Cardiac muscle cell (in vitro differentiated cells and primary cell): ENCODE results near the gene CCDC120. TPM values are rescaled to one million over a fixed set of nuclear protein-coding genes. Genes with fewer than 3 reads are reported as not detected.

Experiments used
- DNase-seq, 2 donors: peaks; one replicate each; pipeline versions ENCODE4 v3.0.0 to v3.0.0-alpha.2; 2010 to 2017; ENCODE audit warnings: low read depth in 1 of 2, low spot score in 1 of 2
- H3K27ac ChIP-seq: fragments of 200-600 bp; sonication (generic); 2 replicates; pipeline ENCODE4 v1.5.1; 2016
- H3K27me3 ChIP-seq: fragments of 200-600 bp; sonication (generic); 2 replicates; pipeline ENCODE4 v1.6.0; 2016; ENCODE audit warnings: control low read depth
- H3K36me3 ChIP-seq: fragments of 200-600 bp; sonication (generic); 2 replicates; pipeline ENCODE4 v1.5.1; 2016; ENCODE audit warnings: control low read depth
- H3K4me1 ChIP-seq: fragments of 200-600 bp; sonication (generic); 2 replicates; pipeline ENCODE4 v1.8.1; 2017; ENCODE audit warnings: low read depth, mild to moderate bottlenecking, mixed run types
- H3K4me3 ChIP-seq: fragments of 200-600 bp; sonication (generic); 2 replicates; pipeline ENCODE4 v1.5.1; 2016; ENCODE audit warnings: mild to moderate bottlenecking
- H3K9me3 ChIP-seq: fragments of 200-600 bp; sonication (generic); 2 replicates; pipeline ENCODE4 v1.5.1; 2017; ENCODE audit warnings: low read depth, mild to moderate bottlenecking, control low read depth
- CTCF ChIP-seq: IDR thresholded peaks from 2 replicates; pipeline ENCODE4 v1.5.1; 2012; ENCODE audit warnings: low read depth, mild to moderate bottlenecking, low read length
- polyA plus RNA-seq: library from polyadenylated mRNA; unstranded; fragments of >200 nt; fragmentation: Nextera tagmentation; extraction: Ambion mirVana; gene quantifications from 2 replicates; pipeline ENCODE4 v1.2.1, GENCODE V29; 2016
- total RNA-seq: library from RNA; depleted of rRNA; stranded (reverse); fragments of >200 nt; gene quantifications from 2 replicates; pipeline ENCODE4 v1.2.3, GENCODE V29; 2016

Gene CCDC120
- total and polyA plus RNA-seq, 2 experiments from 2014 or later: 5.4 to 7.8 TPM

- no peaks in the 10 kb centered on the region for H3K36me3 ChIP-seq
- no peak overlapping the region for H3K4me3 ChIP-seq
- H3K27ac ChIP-seq: no peak overlapping the region
- TF ChIP-seq CTCF: peak; percentile 50
- H3K4me1 ChIP-seq: no peaks in the 10 kb centered on the region
- H3K27me3 ChIP-seq: no peaks in the 10 kb centered on the region
- no peaks in the 10 kb centered on the region for H3K9me3 ChIP-seq
- DNase-seq: peak; percentile 22 to 58
Observed at GRCh38 chrX:49106930-49107329, 48.1 kb downstream of the CCDC120 start.

DNA sequence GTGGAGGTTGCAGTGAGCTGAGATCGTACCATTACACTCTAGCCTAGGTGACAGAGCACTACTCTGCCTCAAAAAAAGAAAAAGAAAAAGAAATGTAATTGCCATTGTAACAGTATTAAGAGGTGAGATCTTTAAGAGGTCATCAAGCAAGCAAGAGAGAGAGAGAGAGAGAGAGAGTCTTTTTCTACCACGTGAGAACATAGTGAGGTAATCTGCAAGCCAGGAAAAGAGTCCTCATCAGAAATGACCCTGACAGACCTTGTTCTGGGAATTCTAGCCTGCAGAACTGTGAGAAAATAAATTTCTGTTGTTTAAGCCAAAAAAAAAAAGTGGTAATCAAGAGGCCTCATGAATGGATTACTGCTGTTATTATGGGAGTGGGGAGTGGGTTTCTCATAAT is 49.8 kb downstream of the CCDC120 start:
- no peaks in the 10 kb centered on the region for H3K4me1 ChIP-seq
- H3K27me3 ChIP-seq: no peaks in the 10 kb centered on the region
- no peaks in the 10 kb centered on the region for H3K36me3 ChIP-seq
- no peak overlapping the region for H3K27ac ChIP-seq
- no peak for DNase-seq
- TF ChIP-seq CTCF: no peak
- no peaks in the 10 kb centered on the region for H3K9me3 ChIP-seq
- no peak overlapping the region for H3K4me3 ChIP-seq

GRCh38 chrX:49110417-49110816 is 51.6 kb downstream of the CCDC120 start:
- DNase-seq: no peak
- H3K36me3 ChIP-seq: no peaks in the 10 kb centered on the region

DNA sequence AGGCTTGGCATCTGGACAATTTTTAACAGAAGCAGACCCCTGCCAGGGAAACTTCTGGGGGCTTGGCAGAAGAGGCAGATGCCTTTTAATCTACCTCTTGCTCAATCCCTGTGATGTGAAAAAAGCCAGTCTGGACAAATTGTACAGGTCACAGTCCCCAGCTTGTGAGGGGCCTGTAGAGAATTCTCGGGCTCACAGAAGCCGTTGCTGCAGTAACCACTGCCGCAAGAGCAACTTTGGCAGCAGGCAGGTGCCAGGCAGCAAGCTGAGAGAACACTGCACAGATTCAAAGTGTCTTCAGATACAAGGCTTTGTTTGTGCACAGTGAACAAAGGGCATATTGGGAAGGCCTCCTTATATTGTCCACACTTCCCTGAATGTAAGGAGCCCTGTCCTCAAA is 53.0 kb downstream of the CCDC120 start:
- no peaks in the 10 kb centered on the region for H3K27me3 ChIP-seq
- no peak for DNase-seq
- H3K9me3 ChIP-seq: no peaks in the 10 kb centered on the region
- no peaks in the 10 kb centered on the region for H3K4me1 ChIP-seq
- no peak for TF ChIP-seq CTCF
- no peak overlapping the region for H3K27ac ChIP-seq
- H3K36me3 ChIP-seq: no peaks in the 10 kb centered on the region
- H3K4me3 ChIP-seq: no peak overlapping the region

More at GRCh38 chrX:49110417-49110816, 51.6 kb downstream of the CCDC120 start:
- no peak for TF ChIP-seq CTCF
- Histone ChIP-seq H3K4me3 (no peak overlapping the region), H3K4me1 (no peaks in the 10 kb centered on the region), H3K27ac (no peak overlapping the region), H3K27me3 (no peaks in the 10 kb centered on the region), H3K9me3 (no peaks in the 10 kb centered on the region)

DNA sequence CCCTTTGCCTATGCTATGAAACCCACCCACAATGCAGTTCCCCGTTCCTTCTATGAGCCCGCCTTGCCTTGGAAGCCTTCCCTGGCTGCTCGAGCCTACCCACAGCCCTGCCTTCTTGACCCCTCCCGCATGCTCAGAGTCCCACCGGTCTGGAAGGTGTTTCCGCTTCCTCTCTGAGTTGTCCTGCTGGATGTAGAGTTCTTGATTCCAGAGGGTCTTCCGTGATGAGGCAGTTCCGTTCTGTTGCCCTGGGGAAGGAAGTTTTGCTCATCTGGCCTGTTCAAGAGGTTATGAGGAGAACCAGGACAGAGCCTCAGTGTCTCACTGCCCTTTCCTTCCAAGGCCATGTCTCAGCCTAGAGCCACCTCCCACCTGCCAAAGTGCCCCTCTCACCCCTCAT is 57.3 kb downstream of the CCDC120 start:
- no peaks in the 10 kb centered on the region for H3K36me3 ChIP-seq
- TF ChIP-seq CTCF: no peak

DNA sequence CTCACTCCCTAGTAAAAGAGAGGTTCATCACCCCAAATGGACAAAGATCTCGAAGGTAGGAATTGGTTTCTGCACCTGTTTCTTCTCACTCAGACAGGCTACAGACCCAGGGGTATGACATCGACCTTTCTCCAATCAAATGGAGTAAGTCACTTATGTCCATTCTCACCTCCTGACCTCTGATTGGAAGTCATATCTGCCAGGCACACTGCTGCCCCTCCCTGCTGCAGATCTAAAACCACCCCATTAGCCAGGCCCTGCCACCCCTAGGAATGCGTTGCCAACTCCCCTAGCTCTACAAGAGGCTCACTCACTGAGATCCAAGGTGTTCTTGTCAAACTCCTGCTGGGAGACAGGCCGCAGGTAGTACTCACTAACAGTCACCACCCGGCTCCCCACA is 57.9 kb downstream of the CCDC120 start:
- no peaks in the 10 kb centered on the region for H3K36me3 ChIP-seq

More for the DNA sequence above, 57.3 kb downstream of the CCDC120 start:
- Histone ChIP-seq H3K27ac (no peak overlapping the region), H3K9me3 (no peaks in the 10 kb centered on the region), H3K4me1 (no peaks in the 10 kb centered on the region), H3K27me3 (no peaks in the 10 kb centered on the region), H3K4me3 (no peak overlapping the region)
- DNase-seq: no peak

More for the DNA sequence above, 57.9 kb downstream of the CCDC120 start:
- no peak for DNase-seq
- no peak overlapping the region for H3K27ac ChIP-seq
- no peak overlapping the region for H3K4me3 ChIP-seq
- no peaks in the 10 kb centered on the region for H3K27me3 ChIP-seq
- H3K4me1 ChIP-seq: no peaks in the 10 kb centered on the region
- H3K9me3 ChIP-seq: no peaks in the 10 kb centered on the region
- no peak for TF ChIP-seq CTCF
